HG03457 (cell line): ENCODE results near the gene DUSP19.

Source experiments
- ATAC-seq: cut with Tn5 transposase; IDR thresholded peaks from one replicate; pipeline ENCODE4 v1.9.1; 2021; ENCODE audit warnings: moderate number of reproducible peaks; ENCODE audit not compliant: unreplicated experiment

DUSP19 gene

GRCh38 chr2:183124222-183124956 lies 45.8 kb downstream of the DUSP19 start, which contains the start of gene NUP35:
NUP35 (plus strand) TSS chr2:183124443; CDS start chr2:183124458, 15 bp downstream.
- ATAC-seq, result peak; percentile 75

GRCh38 chr2:183124957-183125255 lies 46.4 kb downstream of the DUSP19 start:
- no peak for ATAC-seq

DNA sequence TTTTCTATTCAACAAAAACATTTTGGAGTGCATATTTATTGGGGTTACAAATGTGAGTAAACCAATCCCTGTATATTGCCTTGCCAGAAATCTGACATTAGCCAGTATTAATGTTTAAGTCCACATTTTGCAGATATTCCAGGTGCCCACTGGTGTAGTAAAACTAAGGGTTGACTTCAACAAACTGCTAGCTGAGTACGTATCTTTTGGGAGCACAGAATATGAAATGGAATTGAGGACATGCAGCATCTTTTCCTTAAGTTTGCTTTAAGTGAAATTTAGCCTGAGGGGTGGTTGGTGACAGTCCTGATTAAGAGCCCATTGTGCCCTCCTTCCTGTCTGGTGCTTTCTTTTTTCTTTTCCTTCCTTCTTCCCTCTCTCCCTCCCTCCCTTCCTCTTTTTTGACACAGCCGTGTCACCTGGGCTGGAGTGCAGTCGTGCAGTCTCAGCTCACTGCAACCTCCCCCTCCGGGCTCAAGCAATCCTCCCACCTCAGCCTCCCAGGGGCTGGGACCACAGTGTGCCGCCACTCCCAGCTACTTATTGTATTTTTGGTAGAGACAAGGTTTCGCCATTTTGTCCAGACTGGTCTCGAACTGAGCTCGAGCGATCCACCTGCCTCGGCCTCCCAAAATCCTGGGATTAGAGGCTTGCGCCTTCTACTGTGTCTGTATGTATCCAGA lies 47.3 kb downstream of the DUSP19 start:
- ATAC-seq, result no peak

DNA sequence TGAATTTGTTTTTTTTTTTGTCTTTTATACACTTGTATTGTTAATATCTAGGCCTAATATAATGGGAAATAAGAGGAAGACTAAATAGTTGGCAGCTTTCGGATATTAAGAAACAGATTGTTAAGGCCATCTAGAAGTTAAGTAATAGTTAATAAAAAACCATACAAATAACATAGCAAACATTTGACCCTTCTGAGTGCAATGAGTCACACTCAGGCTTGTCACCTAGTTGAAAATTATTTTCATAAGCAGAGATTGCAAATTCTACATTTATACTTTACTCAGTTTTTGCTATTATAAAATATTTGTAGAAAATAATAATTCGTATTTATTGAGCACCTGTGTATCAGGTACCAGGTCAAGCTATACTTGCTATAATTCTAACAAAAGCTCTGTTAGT lies 48.1 kb downstream of the DUSP19 start:
- ATAC-seq, result no peak

DNA sequence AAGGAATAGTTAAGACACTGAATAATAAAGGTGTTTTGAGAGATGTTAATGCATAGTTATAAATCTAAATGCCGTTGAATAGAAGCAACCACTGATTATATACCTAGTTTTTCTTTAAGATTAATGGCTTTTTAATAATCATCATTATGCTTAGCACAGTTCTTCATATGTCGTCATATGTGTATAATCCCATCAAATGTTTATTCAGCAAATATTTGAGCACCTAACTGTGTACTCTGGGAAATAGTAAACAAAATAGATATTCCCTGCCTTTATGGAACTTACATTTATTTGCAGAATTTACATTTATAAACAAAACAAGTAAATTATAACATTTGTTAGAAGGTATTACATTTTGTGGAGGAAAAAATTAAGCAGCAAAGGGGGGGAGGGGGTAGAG lies 55.5 kb downstream of the DUSP19 start:
- no peak for ATAC-seq

DNA sequence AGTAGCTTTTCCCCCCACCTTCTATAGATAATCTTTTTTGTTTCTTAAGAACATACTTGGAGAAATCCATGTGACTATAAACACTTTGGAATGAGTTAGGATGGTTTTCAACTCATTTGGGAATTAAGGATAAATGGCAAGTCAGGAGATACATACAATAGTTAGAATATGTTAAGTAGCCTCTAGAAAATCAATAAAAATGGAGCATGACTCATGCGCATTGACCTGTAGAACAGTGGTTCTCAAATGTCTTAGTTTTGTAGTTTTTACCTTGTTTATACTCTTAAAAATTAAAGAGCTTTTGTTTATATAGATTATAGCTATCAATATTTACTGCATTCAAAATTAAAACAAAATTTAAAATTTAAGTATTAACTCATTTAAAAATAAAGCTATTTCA lies 70.4 kb downstream of the DUSP19 start:
- no peak for ATAC-seq

- no peak for ATAC-seq
Observed at GRCh38 chr2:183149489-183149888, 70.9 kb downstream of the DUSP19 start.
